GM10266 (cell line): ENCODE results near the gene FHOD1.

ENCODE experiments used
- DNase-seq: peaks from one replicate; pipeline ENCODE4 v3.0.0; 2012; ENCODE audit errors: extremely low spot score
- TF ChIP-seq, protein P1 (sequence below): IDR thresholded peaks from 2 replicates; pipeline ENCODE4 v1.5.1; 2012; ENCODE audit warnings: mild to moderate bottlenecking, low read depth; ENCODE audit not compliant: control insufficient read depth, insufficient read depth; ENCODE audit errors: missing control alignments

FHOD1 gene

DNA sequence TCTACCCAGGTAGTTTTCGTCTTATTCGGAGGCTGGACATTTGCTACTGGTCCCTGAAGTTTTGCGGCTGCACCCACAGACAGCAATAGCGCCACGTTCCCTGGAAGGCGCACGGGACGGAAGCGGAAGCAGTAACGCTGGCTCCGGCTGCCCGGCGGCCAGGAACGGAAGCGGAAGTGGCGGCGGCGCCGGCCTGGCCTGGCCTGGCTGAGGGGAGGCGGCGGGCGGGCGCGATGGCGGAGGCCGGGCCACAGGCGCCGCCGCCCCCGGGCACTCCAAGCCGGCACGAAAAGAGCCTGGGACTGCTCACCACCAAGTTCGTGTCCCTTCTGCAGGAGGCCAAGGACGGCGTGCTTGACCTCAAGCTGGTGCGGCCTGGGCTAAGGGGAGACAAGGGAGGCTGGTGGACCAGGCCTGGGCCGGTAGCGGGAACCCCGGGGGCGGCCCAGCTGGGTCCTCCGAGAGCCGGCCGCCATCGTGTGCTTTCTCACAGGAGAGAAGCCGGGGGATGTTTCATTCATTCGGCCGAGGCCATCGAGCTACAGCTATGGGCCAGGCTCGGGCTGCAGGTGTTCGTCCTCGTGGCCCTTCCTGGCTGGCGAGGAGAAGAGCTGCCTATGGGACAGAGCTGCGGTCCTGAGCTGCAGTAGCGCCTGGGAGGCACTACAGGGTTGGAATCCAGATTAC is 55.1 kb downstream of the FHOD1 start, which contains the start of gene E2F4:
E2F4 (plus strand) TSS at position 161 of the 687 bp plus-strand sequence; CDS start at position 234, 73 bp downstream.
- peak; percentile 97 for DNase-seq
- TF ChIP-seq, protein P1, sequence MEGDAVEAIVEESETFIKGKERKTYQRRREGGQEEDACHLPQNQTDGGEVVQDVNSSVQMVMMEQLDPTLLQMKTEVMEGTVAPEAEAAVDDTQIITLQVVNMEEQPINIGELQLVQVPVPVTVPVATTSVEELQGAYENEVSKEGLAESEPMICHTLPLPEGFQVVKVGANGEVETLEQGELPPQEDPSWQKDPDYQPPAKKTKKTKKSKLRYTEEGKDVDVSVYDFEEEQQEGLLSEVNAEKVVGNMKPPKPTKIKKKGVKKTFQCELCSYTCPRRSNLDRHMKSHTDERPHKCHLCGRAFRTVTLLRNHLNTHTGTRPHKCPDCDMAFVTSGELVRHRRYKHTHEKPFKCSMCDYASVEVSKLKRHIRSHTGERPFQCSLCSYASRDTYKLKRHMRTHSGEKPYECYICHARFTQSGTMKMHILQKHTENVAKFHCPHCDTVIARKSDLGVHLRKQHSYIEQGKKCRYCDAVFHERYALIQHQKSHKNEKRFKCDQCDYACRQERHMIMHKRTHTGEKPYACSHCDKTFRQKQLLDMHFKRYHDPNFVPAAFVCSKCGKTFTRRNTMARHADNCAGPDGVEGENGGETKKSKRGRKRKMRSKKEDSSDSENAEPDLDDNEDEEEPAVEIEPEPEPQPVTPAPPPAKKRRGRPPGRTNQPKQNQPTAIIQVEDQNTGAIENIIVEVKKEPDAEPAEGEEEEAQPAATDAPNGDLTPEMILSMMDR, result no peak

DNA sequence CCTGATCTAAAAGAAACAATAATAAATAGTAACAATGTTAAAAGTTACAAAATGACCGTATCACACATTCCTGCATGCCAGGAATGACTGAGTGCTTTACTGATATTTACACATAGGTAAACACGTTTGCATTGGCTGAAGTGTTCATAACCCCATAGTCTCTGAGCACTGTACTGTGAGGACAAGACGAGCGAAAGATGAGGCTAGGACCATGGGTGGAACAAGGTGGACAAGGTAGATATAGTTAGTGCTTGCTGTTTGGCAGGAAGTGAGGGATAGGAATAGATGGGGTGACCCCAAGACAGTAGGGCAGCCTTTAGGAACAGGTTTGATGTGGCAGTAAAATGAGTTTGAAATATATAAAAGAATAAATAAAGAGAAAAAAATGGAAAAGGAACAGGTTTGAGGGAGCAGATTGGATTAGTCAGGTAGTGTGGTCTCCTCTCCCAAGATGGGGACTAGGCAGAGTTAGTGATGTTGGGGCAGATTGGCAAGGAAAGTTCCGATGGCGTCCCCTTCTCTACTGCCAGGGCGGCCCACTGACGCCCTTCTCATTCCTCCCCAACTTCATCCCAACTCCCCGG is 55.8 kb downstream of the FHOD1 start:
- TF ChIP-seq, protein P1, result no peak
- DNase-seq, result peak; percentile 22

- no peak for DNase-seq
- TF ChIP-seq, protein P1, result no peak
Observed at GRCh38 chr16:67190448-67191399, 56.6 kb downstream of the FHOD1 start.

DNA sequence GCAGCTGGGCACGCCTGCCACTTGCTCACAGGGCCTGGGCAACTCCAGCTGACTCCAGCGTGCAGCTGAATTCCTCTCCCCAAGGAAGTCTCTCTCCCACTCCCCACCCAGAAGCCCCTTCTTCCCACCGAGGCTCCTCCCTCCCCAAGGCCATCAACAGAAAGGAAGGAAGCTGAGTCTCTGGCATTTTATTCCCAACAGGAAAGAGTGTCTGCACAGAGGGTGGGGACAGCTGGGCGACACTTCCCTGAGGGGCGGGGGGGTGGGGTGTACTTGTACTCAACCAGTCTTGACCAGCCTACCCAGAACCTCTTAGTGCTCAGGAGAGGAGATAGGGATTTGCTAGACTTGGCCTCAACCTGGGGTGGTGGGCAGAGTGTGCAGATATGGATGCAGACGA is 57.2 kb downstream of the FHOD1 start, which contains the start of gene EXOC3L1:
EXOC3L1 (minus strand) TSS at position 96 of the 400 bp plus-strand sequence. CDS start 460 bp downstream, outside the sequence.
- TF ChIP-seq, protein P1, result no peak
- DNase-seq, result no peak

GRCh38 chr16:67188798-67189197 is 58.5 kb downstream of the FHOD1 start:
- no peak for DNase-seq
- TF ChIP-seq, protein P1, result no peak

- no peak for DNase-seq
- TF ChIP-seq, protein P1, result no peak
Observed at GRCh38 chr16:67188323-67188722, 59.0 kb downstream of the FHOD1 start.
